Fibroblast of skin of abdomen (primary cell): ENCODE results near the gene TFPI2.

Source experiments
- DNase-seq: peaks from one replicate; pipeline ENCODE4 v3.0.0-alpha.2; 2013

TFPI2 gene

DNA sequence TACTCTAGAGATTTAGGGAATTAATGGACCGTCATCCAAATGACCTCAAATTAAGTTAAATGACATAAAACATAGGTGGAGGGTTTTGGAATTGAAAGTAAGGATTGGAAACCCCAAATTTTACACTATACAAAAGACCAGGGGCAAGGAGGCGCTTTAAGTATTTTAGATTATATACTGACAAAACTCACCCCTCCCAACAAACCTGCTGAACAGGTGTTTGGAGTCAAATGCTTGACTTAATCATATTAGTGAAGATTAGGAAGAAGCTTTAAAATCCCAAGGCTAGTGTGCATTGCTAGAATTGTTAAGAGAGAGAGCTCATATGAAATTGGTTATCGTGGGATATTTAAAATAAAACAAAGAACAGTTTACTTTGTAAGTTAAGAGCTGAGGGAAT is 15.7 kb upstream of the TFPI2 start, which contains the start of gene GNGT1:
TSS of gene GNGT1 (plus strand) at position 301 of the 400 bp plus-strand sequence. CDS start 180 bp downstream, outside the sequence.
- no peak for DNase-seq

DNA sequence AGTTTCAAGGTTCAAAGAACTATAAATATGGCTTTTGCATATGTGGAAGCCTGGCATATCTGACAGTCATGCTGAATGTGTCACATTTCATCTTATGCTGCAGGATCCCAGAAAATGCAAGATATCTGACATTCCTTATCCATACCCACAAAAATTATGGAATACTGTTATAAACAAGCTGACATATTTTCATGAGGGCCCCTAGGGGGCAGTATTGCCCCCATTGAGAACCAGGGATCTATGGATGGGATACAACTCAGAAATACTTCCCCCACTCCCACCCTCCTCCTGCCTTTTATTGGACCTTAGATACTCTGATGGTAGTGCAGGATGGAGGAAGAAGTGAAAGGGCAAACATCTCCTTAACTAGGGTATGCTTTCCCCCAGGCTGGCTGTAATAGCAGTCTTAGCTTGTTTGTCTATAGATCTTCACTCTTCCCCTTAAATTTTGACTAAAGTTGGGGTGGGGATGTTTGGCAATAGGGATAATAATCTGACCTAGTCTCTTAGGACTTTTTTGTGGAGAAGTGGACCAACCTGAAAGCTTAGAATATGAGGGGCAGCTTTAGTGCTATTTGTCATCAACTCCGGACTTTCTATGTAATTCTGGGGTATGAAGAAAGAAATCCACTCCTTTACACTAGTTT is 12.3 kb upstream of the TFPI2 start:
- peak; percentile 71 for DNase-seq

DNA sequence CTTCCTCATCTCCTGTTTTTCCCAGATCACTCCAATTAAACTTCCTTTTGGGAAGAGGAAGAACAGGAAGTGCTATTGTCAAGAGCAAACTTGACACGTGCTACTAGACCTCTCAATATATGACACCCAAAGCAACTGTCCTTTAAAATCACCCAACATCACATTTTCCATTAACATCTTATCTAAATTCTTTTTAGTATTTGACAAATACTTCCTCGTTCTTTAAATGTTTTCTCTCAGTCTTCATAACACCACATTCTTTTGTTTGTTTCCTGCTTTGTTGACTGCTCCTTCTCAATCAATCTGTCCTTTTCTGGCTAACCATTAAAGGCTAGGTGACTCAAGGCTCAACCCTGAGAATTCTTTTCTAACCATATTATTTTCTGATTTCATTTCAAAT is 7.1 kb upstream of the TFPI2 start:
- no peak for DNase-seq

DNA sequence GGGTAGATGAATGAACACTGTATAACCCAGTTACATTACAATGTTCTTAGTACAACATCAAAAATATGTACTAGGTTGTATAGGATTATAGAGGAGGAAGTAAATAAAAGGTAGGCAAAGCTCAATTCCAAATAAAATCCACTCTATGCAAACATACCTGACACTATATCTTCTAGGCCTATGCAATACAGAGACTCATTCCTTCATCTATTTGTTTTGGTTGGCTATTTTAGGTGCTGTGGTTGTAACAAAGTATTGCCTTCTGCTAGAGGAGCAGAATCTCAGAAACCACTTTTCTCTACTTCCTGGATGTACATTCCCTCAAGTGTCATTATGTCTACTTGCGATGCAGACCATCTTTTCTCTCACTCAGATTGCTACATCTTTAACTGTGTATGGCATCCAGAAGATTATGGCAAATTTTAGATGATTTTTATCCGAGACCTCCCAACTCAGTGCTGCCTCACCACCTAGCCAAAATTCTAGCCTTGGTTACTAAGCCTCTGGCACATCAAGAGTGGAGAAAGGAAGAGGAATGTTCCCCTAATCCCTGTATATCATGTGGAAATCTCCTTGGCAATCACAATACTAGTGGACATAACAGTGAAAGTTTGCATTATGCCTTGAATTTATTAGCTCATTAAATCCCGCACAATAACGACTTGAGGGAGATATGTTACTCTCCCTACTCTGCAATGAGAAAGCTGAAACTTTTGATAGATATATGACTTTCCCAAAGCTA is 5.5 kb upstream of the TFPI2 start:
- DNase-seq = no peak

DNA sequence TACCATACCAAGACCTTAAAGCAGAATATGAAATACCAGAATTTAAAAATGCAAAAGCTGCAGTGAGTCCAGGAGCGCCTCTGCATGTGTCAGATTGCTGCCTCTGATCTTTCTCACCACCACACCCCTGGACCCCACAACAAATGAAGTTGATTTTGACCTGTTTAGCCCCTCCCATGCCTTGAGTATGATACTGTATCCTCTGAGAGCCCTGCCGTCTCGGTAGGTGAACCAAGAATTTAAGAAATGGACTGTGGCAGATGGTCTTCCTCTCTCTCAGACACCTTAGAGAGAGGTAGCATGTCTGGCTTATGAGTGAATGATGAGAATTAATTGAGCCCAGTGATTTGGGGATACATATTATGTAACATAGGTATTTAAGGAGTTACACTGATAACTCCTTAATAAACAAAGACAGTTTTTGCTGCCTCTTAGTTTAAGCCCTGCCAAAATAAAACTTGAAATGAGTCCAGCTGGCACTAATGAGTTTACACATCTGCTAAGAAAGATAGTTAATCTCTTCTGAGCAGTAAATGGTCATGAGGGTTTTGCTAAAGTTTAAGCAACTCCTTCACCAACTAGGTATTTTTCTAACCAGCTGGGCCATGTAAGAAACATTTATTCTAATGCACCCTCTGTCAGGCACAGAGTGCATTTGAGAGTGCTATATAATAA is 4.5 kb upstream of the TFPI2 start:
- no peak for DNase-seq

DNA sequence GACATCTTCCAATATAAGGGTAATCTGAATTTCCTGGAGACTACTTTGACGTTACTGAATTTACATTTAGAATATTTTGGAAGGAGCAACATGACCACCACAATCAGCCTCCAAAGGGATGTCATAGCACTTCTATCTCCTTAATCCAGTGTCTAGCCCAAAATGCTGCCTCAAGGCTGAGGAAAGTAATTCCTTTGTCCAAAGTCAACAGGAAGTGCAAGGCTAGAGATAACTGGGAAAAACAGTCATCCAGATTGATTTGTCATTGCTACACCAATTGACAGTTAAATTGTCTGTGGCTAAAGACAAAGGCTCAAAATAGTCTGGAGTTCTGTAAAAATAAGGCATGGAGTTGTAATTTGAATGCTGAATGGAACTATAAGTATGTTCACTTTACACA is 3.9 kb upstream of the TFPI2 start:
- DNase-seq = no peak

DNA sequence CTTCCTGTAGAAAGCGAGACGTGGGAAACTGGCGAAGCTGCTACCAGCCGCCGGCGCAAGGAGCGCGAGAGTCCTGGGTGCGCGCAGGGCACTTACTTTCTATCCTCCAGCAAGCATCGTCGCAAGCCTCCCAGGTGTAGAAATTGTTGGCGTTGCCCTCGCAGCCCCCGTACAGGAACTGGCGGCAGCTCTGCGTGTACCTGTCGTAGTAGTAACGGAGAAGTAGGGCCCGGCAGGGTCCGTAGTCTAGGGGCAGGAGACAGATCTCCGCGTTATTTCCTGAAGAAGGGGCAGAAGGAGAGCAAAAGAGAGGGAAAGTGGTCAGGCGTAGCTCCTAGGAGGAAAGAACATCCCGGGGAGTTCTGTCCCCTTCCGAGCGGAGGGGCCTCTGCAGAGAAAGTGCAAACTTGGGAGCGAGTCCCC is 501 bp downstream of the TFPI2 start:
- peak; percentile 41 for DNase-seq

DNA sequence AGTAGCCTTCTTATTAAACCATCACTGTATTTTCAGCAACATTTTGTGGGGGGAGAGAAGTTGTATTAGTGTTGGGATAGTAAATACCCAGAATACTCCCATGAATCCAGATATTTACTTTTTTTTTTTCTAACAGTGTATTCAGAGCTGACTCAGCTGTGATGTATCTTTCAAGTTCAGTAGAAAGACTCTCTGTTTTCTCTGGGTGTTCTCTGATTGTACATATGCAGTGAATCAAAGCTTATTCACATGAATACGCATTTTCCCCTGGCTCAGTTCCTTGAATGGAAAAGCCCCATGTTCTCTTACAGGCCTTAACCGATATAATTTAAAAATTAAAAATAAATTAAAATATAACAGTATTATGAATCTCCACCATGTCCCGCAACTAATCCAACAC is 1.3 kb downstream of the TFPI2 start:
- DNase-seq = peak; percentile 68

DNA sequence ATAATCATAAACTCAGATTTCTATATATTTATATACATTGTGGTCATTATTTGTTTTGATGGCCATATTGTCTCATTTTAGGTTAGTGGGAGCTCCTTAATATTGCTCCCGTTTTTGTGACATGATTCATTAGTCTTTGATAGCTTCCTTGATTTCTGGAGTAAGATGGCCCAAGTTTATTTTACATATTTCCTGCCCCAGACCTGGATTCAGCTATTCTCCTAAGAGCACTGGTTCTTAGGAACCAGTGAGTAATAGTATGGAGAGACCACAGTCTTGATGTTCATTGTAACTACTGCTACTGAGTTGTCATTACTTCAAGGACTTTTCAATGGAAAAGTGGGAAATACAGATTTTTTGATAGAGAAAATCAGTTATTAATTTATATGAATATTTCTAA is 6.0 kb downstream of the TFPI2 start:
- no peak for DNase-seq

DNA sequence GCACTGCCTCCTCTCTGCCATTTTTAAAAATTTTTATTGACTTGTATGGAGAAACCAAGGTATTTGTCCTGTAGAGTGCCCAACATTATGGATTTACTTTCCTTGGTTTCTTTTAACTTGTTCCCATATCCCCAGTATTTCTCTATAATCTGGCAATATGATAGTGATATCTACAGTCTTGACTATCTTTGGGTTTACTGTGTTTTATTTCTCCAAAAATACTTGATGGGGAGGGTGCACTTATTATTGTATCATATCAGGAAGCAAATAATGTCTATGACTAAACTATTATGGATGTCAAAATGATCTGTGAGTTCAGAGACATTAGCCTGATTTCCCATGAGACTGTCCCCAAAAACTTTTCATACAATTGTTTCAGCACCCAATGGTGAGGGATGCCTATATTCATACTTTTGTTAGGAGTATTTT is 6.6 kb downstream of the TFPI2 start:
- no peak for DNase-seq

DNA sequence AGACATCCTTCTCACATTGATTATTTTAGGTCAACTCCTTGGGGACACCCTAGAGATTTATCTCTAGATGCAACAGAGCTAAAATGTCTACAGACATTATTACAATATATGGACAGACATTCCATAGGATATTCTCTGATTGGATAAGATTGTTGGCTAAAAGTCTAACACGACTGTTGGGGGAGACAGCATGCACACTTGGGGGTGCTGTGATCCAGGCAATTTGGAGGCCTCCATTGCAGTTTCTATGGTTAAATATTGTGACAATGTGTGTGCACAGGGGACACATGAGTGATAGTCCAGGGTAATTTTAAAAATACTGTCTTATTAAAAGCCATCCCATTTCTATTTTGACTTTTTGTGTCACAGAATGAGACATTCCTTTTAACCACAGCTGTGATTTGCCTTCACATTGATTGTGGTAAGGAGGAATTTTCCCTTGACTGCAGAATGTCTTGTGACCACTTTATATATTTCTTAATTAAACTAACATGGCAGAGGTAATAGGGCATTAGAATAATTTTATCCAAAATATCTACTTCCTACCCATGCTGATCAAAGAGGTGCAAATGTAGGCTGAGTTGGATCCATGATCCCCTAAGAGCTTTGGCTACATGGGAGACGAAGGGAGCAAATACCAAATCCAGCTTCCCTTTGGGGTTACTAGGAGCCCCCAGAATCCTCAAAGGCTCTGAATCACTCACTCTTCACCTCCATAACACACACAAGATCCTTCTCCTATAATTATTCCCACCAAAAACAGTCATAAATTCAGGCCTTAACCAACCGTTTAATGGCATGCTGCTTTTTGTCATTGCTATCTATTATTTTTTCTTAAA is 7.3 kb downstream of the TFPI2 start:
- DNase-seq = no peak

DNA sequence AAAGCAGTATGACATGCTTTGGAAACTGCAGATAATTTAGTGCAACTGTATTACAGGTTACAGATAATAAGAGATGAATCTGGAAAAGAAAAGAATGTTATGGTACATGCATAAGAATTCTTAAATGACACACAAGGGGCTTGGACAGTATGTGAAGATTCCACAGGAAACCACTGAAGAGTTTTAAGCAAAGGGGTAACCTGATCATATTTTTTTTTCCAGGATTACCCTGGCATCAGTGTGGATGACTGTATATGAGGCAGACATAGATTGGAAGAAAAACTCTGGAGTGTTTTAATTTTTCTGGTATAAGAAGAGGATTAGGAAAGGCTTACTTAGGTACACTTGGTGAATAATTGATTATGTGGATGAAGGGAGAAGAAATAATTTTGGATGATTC is 8.1 kb downstream of the TFPI2 start:
- DNase-seq = peak; percentile 34

DNA sequence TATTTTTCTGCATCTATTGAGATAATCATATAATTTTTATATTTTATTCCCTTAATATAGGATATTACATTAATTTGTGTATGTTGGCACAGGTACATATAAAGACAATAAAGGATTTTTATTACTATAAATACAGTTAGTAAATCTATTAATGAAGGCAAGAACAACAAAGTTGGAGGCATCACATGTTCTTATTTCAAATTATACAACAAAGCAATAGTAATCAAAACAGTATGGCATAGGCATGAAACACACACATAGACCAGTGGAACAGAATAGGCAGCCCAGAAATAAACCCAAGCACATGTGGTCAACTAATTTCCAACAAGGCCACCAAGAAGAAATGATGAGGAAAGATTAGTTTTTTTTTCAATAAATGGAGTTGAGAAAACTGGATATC is 11.2 kb downstream of the TFPI2 start:
- DNase-seq = no peak

DNA sequence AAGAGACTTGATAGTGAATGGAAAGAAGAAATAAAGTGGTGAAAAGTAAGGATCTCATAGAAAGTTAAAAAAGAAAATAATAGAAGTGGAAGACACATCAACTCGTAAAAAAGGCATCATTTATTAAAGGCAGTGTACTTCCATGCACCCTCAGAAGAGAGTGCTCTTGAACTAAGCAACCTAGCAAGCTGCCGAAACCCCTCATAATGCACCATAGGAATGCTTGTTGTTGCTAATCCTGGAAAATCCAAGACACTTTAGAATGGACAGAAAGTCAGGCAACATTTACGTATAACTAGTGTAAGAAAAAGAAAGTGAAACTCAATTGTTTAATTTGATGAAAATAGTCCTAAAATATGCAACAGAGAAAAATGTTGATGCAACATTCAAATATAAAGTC is 12.8 kb downstream of the TFPI2 start:
- no peak for DNase-seq

DNA sequence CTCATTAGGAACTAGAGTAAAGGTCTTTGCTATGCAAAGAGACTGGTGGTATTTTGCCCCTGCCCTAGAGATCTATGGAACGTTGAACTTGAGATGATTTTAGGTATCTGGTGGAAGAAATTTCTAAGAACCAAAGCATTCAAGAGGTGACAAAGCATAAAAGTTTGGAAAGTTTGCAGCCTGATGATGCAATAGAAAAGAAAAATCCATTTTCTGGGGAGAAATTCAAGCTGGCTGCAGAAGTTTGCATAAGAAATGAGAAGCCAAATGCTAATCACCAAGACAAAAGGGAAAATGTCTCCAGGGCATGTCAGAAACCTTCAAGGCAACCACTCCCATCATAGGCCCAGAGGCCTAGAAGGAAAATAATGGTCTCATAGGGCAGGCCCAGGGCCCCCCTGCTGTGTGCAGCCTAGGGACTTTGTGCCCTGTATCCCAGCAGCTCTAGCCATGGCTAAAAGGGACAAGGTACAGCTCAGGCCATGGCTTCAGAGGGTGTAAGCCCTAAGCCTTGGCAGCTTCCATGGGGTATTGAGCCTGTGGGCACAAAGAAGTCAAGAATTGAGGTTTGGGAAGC is 16.5 kb downstream of the TFPI2 start:
- no peak for DNase-seq

DNA sequence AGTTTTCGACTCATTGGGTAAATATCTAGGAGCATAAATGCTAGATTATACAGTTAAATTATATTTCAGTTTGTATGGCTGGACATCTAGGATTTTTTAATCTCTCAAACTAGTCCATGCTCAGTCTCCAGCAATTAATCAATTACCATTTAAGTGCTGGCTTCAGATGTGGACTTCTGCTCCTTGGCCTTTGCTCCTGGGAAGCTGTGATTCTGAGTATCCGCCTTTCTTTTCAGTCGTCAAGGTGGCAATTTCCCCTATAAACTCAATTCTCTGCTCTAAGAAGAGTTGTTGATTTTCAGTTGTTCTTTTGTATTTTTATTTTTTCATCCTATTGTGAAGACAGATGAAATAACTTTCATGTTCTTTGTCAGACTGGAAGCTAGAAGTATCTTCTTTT is 23.7 kb downstream of the TFPI2 start:
- DNase-seq = no peak

DNA sequence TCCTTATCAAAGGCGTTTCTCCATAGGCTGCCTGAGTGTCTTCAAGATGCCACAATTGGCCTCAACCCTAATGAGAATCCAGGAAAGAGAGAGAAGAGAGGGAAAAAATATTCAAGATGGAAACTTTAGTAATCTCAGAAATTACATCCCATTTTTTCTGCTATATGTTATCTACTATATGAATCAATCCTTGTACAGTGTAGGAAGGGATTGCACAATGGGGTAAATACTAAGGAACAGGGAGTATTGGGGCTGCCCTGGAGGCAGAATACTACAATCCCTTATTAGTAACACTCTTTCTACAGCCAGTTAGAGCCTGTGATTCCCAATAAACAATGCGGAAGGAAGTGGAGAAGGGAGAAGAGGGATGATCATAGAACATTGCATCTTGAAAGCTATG is 27.9 kb downstream of the TFPI2 start:
- no peak for DNase-seq

DNA sequence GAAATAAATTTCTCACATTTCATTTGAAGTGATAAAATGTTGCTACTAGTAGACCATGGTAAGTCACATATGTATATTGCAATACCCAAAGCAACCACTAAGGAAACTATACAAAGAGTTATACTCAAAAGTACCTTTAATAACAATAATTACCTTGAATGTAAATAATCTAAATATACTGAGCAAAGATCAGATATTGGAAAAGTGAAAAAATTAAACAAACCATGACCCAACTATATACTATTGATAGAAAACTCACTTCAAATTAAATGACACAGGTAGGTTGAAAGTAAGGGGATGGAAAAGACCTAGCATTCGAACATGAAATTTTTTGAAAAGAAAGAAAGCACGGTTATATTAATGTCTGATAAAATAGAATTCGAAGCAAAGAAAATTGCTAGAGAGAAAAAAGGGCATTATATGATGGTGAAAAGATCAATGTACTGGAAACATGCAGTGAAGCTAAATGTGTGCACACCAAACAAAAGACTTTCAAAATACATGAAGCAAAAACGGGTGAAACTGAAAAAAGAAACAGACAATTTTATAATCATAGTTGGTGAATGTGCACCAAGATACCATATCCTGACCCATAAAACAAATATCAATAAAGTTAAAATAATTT is 29.1 kb downstream of the TFPI2 start:
- no peak for DNase-seq

DNA sequence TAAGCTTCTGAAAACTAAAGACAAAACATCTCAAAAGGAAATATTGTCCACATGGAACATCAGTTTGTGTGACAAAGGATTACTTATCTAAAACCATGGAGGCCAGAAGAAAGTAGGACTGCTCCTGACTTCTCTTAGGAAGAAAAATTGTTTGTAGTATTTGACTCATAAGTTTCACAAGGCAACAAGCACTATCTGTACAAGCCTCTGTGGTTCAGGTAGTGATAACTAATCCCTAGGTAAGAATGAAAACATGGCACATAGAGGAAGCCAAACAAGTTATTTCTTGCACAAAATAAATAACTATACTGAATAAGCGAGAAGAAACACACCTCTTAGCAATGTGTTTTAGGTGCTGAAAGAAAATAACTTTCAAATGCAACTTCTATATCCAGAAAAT is 30.3 kb downstream of the TFPI2 start:
- no peak for DNase-seq

DNA sequence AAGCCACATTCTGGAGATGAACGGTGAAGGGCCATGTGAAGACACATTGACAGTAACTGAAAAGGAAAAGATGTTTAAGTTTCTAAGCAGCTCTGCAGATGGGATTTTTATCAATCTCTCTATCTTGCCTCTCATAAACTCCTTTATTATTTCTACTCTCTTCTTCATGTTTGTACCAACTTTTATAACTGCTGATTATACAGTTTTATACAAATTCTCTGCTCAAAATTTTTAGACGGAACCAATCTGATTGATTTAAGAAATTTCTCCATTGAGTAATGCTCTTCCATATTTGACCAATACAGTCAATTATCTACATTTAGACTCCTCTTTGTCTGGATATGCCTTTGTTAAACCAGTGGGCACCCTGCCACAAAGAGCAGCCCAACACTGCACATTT is 31.7 kb downstream of the TFPI2 start:
- no peak for DNase-seq

DNA sequence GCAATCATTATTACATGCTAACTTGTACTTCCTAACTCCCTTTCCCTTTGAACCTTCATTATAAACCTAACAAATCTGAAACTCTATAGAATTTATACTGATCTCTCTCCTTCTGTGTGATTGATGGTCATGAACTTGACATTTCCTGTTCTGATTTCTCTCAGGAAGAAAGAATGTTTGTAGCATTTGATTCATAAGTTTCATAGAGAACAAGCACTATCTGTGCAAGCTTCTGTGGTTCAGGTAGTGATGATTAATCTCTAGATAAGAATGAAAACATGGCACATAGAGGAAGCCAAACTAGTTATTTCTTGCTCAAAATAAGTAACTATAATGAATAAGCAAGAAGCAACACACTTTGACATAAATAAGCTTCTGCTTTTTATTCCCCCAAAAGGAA is 34.2 kb downstream of the TFPI2 start:
- peak; percentile 12 for DNase-seq

DNA sequence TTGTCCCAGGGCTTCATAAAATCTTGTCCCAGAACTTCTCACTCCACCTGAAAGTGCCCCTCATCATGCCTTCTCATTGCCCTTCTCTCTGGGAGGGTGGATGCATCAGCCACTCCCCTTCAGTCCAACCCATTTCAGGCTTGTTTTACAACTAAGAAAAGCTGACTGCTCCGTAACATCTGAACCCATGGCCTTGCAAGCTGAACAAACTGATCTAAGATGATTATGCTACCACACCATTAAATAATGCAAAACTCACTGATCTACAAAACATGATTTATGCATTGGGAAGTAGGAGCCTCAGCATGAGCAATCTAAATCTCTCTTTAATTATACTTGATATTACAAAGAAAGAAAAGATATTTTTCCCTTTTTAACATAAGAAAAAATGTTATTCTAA is 34.8 kb downstream of the TFPI2 start:
- no peak for DNase-seq
